Measurements from ENCODE around the gene SWSAP1. TPM values are rescaled to one million over a fixed set of nuclear protein-coding genes. Genes with fewer than 3 reads are reported as not detected.
"Not testable (repeated sequence)": the region's sequence is repeated elsewhere in the genome, so short reads cannot be mapped to it uniquely, and the experiment has no call there.

Gene SWSAP1
- total RNA-seq, 1 donor from 2014 or later = 2.7 TPM

DNA sequence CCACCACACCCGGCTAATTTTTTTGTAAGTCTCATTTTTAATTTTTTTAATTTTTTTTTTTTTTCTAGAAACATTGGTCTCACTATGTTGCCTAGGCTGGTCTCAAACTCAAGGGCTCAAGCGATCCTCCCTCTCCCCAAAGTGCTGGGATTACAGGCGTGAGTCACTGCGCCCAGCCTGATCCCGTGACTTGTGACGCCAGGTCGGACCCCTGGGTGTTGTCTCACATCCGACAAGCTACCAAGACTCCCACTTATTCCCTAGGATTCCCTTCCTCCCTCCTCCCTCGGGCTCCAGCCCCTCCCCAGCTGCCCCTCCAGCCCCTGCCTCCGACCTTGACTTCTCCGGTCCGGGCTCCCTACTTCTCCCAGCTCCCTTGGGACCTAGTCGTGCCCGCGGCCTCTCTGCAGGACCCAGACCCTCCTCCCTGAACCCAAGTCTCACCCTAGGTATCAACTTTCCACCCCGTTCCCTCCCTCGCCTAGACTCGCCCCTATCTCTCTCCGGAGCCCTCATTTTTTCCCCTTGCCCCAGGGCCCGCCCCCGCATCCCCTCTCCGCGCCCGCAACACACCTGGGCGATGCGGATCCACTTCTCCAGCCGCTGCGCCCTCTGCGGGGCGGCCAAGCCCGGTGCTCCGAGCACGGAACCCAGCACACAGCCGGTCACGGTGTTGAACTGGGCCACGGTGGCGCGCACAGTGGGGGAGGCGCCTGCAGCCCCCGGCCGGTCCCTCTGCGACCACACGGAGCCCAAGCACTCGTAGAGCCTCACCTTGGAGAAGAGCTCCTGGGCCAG lies 31.6 kb downstream of the SWSAP1 start:
- TF ChIP-seq, protein P1, sequence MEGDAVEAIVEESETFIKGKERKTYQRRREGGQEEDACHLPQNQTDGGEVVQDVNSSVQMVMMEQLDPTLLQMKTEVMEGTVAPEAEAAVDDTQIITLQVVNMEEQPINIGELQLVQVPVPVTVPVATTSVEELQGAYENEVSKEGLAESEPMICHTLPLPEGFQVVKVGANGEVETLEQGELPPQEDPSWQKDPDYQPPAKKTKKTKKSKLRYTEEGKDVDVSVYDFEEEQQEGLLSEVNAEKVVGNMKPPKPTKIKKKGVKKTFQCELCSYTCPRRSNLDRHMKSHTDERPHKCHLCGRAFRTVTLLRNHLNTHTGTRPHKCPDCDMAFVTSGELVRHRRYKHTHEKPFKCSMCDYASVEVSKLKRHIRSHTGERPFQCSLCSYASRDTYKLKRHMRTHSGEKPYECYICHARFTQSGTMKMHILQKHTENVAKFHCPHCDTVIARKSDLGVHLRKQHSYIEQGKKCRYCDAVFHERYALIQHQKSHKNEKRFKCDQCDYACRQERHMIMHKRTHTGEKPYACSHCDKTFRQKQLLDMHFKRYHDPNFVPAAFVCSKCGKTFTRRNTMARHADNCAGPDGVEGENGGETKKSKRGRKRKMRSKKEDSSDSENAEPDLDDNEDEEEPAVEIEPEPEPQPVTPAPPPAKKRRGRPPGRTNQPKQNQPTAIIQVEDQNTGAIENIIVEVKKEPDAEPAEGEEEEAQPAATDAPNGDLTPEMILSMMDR (IDR thresholded peaks at IDR 0.05; ENCODE audit: unreplicated experiment) = no peak
- Mint-ChIP-seq H3K27ac (no peak overlapping the region), H3K9me3 (no peaks in the 10 kb centered on the region), H3K36me3 (peaks cover 8% of the 10 kb centered on the region), H3K4me3 (no peak overlapping the region), H3K27me3 (ENCODE audit: low read depth) (no peaks in the 10 kb centered on the region), H3K4me1 (peaks cover 9% of the 10 kb centered on the region)
- DNase-seq (ENCODE audit: low spot score in 2 of 2, unreplicated experiment in 2 of 2) = no peak

DNA sequence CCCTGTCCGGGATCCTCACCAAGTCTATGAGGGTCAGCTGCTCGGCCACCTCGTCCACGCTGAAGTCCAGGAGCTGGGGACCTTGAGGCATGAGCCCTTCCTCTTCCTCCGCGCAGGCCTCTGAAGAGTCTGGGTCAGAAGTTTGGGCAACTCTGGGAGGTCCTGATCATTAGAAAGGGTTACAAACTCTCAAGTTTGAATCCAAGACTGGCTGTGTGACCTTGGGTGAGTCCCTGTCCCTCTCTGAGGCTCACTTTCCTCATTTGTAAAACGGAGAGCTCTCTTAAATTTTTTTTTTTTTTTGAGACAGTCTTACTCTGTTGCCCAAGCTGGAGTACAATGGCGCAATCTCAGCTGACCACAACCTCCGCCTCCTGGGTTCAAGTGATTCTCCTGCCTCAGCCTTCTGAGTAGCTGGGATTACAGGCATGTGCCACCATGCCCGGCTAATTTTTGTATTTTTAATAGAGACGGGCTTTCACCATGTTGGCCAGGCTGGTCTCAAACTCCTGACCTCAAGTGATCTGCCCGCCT lies 32.3 kb downstream of the SWSAP1 start:
- H3K9me3 Mint-ChIP-seq; DNase-seq (ENCODE audit: low spot score in 2 of 2, unreplicated experiment in 2 of 2); H3K27ac Mint-ChIP-seq; H3K27me3 Mint-ChIP-seq (ENCODE audit: low read depth); H3K36me3 Mint-ChIP-seq; H3K4me3 Mint-ChIP-seq: not testable (repeated sequence)
- H3K4me1 Mint-ChIP-seq = peaks cover 10% of the 10 kb centered on the region

DNA sequence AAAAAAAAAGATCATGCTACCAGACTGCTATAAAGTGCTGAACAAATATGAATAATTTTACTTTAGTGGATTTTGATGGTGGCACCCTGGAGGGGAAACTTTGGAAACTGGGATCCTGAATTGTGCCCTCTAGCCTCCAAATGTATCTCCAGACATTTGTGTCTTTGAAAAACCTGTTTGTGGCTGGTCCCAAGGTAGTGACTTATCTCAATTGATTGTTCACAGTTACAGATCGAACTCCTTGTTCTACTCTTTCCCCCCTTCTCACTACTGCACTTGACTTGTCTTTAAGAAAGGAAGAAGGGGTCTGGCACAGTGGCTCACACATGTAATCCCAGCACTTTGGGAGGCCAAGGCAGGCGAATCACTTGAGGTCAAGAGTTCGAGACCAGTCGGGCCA lies 34.1 kb downstream of the SWSAP1 start:
- Mint-ChIP-seq H3K27me3 (ENCODE audit: low read depth) (no peaks in the 10 kb centered on the region), H3K4me3 (no peak overlapping the region), H3K27ac (peak overlapping the region; percentile 21), H3K36me3 (peaks cover 9% of the 10 kb centered on the region), H3K9me3 (no peaks in the 10 kb centered on the region), H3K4me1 (peaks cover 10% of the 10 kb centered on the region)
- no peak for DNase-seq (ENCODE audit: low spot score in 2 of 2, unreplicated experiment in 2 of 2)
- TF ChIP-seq, protein P1 (IDR thresholded peaks at IDR 0.05; ENCODE audit: unreplicated experiment) = no peak

DNA sequence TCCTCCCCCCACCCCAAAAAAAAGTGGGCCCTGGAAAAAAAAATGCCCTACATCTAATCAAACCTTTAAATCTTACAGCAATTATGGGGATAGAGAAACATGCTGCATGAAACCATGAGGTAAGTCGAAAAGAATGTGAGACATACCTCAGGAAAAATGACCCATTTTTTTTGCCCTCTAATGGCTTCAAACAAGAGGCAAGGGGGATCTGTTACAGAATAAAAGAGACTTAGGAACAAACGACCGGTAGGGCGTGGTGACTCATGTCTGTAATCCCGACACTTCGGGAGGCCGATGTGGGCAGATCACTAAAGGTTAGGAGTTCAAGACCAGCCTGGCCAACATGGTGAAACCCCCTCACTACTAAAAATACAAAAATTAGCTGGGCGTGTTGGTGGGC lies 36.2 kb downstream of the SWSAP1 start:
- peaks cover 5% of the 10 kb centered on the region for H3K4me1 Mint-ChIP-seq
- H3K36me3 Mint-ChIP-seq = peaks cover 7% of the 10 kb centered on the region
- DNase-seq (ENCODE audit: low spot score in 2 of 2, unreplicated experiment in 2 of 2) = no peak
- H3K9me3 Mint-ChIP-seq = no peaks in the 10 kb centered on the region
- peak overlapping the region; percentile 91 for H3K27ac Mint-ChIP-seq
- no peaks in the 10 kb centered on the region for H3K27me3 Mint-ChIP-seq (ENCODE audit: low read depth)
- TF ChIP-seq, protein P1 (IDR thresholded peaks at IDR 0.05; ENCODE audit: unreplicated experiment) = no peak
- no peak overlapping the region for H3K4me3 Mint-ChIP-seq

DNA sequence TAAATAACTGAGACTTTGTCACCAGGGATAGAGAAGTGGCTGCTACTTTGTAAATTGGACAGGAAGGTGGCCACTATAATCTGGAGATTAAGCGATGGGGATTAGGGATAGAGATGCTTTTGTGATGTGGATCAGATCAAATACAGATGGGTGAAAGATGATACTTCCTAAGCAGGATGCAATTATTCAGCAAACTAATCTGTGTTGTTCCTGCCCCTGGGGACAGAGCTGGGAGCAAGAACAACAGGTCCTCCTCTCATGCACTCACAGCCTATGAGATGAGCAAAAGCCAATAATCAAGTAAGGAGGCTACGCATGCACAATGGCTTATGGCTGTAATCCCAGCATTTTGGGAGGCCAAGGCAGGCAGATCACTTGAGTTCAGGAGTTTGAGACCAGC lies 40.1 kb downstream of the SWSAP1 start:
- Mint-ChIP-seq H3K4me1 (peaks cover 16% of the 10 kb centered on the region), H3K27me3 (ENCODE audit: low read depth) (peaks cover 29% of the 10 kb centered on the region), H3K27ac (no peak overlapping the region), H3K9me3 (no peaks in the 10 kb centered on the region), H3K36me3 (peaks cover 7% of the 10 kb centered on the region), H3K4me3 (no peak overlapping the region)
- TF ChIP-seq, protein P1 (IDR thresholded peaks at IDR 0.05; ENCODE audit: unreplicated experiment) = no peak
- DNase-seq (ENCODE audit: low spot score in 2 of 2, unreplicated experiment in 2 of 2) = no peak

DNA sequence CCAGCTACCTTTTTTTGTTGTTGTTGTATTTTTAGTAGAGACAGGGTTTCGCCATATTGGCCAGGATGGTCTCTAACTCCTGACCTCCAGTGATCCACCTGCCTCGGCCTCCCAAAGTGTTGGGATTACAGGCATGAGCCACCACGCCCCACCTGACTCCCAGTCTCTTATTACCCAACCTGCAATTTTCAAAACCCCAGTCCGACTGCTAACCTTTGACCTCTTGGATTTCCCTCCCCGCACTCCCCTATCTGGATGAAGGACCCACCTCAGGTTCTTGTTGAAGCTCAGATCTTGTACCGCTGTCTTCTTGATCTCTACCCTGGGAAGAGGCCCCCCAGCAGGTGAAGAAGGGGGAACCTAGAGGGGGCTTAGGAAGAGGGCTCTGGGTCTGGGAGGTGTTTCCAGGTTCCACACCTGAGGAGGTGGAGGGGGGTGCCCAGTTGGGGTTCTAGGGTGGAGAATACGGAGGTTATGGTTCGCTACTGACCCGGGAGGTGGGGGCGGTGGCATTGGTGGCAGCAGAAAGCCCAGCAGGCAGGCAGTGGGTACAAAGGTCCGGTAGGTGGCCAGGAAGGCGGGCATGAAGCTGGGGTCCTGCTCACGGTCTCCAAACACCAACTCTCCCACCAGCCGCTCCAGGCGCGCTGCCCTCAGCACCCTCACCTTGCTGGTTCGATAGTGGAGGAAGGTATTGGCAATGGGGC lies 42.0 kb downstream of the SWSAP1 start:
- H3K36me3 Mint-ChIP-seq = peaks cover 1% of the 10 kb centered on the region
- peak overlapping the region; percentile 11 for H3K4me3 Mint-ChIP-seq
- H3K27me3 Mint-ChIP-seq (ENCODE audit: low read depth) = peaks cover 42% of the 10 kb centered on the region
- no peaks in the 10 kb centered on the region for H3K9me3 Mint-ChIP-seq
- DNase-seq (ENCODE audit: low spot score in 2 of 2, unreplicated experiment in 2 of 2) = no peak
- H3K4me1 Mint-ChIP-seq = peaks cover 23% of the 10 kb centered on the region
- TF ChIP-seq, protein P1 (IDR thresholded peaks at IDR 0.05; ENCODE audit: unreplicated experiment) = no peak
- H3K27ac Mint-ChIP-seq = no peak overlapping the region
